RPMI7951 (cell line): ENCODE measurements around the gene GIT1. TPM values are rescaled to one million over a fixed set of nuclear protein-coding genes. Genes with fewer than 3 reads are reported as not detected.

Experiments used
- DNase-seq: peaks from one replicate; pipeline ENCODE4 v3.0.0-alpha.2; 2012; ENCODE audit warnings: low read depth
- total RNA-seq: library from RNA; depleted of rRNA; stranded (reverse); fragments of >200 nt; shearing (Covaris generic); gene quantifications from 2 replicates; pipeline ENCODE4 v1.2.3, GENCODE V29; 2014; rRNA removed

Gene GIT1
- 12.0 and 15.8 TPM in 2 replicates for total RNA-seq

DNA sequence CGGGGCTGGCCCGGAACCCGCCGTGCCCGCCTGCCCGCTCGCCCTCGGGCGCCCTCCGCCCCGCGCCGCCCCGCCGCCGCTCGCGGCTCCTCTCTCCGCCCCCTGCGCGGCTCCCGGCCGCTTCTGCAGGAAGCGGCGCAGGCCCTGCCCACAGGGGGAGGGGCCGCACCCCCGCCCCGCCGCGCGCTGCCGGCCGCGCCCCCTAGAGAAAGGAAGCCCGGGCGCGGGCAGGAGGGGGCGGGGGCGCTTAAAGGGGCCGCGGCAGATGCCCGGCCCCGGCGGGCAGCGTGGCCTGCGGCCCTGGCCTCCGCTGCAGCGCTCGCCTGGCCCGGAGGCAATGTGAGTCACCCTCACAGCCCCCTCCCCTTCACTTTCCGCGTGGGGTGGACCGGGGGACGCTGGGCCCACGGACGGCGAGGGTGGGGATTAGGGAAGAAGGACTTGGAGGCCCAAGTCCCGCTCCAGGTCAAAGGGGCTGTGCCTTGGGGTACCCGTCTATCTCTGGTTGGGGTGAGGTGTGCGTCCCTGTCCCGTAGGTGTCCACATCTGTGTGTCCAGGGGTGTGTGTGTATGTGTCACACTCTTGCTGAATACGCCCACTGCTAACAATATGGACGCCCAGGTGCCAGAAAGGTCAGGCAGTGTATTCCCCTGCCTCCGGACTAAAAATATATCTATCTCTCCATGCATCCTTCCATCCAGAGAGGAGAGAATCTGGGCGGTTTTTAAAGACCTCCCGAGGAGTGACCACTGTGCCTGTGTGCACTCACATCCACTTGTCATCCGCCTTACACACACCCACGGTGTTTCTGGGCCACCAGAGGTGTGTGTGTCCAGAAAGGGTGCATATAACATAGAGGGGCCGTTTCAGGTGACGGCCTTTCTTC is at the start of gene GIT1:
GIT1 (minus strand) TSS at position 125 of the 887 bp plus-strand sequence. CDS start 270 bp downstream, outside the sequence.
- DNase-seq: peak; percentile 81

- no peak for DNase-seq
Observed at GRCh38 chr17:29633886-29634285, 44.4 kb upstream of the GIT1 start.

DNA sequence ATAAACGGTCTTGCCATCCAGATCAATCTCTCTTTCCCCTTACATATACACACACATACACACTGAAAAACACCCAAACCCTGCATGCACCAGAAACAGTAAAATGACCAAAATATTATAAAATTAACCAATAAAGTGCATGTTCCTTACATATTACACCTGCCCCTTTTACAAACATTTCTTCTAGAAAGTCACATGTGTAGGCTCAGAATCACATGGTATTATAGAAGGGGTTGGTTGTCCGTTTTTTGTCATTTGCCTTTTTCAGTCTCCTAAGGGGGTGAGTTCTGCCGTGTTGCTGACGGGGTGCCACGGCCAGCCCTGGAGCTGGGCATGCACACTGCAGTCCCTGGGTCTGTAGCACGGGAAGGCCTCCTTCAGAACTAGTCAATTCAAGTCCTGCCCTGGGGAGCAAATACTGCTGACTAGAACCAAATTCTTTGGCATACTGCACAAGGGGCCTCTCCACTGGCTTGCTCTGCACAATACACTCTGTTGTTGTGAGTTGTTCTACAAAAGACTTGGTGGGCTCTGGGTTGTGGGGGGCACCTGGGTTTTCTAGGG is 41.3 kb upstream of the GIT1 start:
- DNase-seq: no peak

- no peak for DNase-seq
Observed at GRCh38 chr17:29629839-29630238, 40.4 kb upstream of the GIT1 start.

- no peak for DNase-seq
Observed at GRCh38 chr17:29628644-29629043, 39.2 kb upstream of the GIT1 start.

DNA sequence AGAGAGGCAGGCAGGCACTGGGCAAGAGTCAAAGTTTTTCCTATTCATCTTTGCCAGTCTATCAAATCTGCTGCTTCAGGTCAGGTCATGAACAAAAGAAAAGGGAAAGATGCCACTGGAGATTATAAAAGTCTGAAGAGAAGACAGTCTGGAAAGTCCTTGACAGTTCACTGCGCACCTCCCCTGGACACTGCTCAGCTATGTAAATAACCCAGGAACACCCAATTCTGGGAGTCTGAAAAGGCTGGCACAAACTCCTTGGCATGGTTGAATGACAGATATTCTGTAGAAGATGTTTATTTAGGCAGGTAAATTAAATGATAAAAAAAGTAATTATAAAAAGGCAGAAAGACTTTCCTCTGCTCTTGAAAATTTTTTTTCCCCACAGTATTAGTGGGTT is 38.5 kb upstream of the GIT1 start:
- no peak for DNase-seq

DNA sequence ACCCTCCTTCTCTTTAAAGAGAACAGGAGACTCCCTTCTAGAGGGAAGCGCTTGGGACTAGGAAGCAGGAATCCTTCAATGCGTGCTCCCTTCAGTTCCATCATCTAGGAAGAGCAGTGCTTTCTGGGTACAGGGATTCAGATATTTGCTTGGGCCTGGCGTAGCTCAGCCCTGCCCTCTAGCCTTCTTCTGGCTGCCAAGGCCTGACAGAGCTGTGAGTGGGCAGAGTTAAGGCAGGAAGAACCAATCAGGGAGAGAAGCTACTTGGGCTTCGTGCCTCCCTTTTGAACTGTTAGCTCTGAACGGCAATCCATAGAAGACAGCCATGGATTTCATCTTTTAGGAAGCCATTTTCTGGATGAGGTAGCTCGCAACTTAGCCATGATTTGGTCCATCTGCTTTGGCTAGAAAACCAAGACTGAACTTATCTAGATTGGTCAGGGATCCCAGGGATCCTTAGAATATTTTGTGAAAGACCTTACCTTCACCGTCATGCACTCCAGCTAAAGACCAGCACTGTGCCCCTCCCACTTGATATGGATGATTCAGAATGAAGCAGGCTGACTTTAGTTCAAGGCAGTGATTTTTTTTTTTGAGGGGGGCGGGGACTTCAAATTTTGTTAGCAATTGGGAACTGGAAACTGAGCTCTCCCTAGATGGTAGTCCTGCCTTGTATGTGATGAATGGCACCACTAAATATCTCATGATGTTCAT is 35.7 kb upstream of the GIT1 start:
- peak; percentile 73 for DNase-seq

DNA sequence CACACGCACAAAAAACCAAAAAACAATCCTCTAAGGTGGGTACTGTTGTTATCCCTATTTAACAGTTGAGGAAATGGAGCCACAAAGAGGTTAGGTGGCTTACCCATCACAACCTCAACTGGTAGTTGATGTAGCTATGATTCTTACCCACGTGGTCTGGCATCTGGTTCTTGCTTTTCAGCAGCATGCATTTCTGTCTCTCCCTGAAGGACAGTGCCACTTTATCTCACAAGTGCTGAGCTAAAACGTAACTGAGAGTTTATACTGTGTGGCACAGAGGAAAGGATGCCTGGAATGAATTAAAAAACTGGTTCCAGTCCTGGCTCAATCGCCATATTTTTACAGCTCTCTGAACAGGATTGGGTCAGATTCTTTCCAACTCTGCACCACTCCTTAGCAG is 35.1 kb upstream of the GIT1 start:
- no peak for DNase-seq

GRCh38 chr17:29623283-29623647 is 33.8 kb upstream of the GIT1 start:
- DNase-seq: no peak

GRCh38 chr17:29622337-29623282 is 33.2 kb upstream of the GIT1 start, which contains the start of gene CORO6:
TSS of gene CORO6 (minus strand) at chr17:29622912. CDS start at chr17:29621421, 1,491 bp downstream.
- DNase-seq: peak; percentile 54

DNA sequence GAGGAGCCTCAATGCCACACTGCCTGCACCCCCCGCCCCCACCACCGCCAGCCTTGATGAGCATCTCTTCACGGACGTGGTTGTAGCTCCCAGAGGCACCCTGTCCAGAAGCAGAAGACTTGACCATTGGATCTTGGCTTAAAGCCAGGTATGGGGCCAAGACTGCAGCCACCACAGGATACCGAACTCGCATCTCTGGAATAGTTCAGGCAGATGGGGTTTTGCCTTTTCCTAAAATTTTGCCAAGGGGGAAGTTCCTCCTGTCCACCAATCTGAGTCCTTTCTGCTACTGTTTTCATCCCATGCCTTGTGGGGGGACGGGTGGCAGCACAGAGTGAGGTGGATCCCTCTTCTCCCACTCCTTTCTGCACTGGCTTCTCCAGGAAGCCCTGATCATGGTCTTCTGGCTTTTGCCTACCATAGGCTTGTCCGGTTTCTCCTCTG is 32.3 kb upstream of the GIT1 start:
- DNase-seq: peak; percentile 91

DNA sequence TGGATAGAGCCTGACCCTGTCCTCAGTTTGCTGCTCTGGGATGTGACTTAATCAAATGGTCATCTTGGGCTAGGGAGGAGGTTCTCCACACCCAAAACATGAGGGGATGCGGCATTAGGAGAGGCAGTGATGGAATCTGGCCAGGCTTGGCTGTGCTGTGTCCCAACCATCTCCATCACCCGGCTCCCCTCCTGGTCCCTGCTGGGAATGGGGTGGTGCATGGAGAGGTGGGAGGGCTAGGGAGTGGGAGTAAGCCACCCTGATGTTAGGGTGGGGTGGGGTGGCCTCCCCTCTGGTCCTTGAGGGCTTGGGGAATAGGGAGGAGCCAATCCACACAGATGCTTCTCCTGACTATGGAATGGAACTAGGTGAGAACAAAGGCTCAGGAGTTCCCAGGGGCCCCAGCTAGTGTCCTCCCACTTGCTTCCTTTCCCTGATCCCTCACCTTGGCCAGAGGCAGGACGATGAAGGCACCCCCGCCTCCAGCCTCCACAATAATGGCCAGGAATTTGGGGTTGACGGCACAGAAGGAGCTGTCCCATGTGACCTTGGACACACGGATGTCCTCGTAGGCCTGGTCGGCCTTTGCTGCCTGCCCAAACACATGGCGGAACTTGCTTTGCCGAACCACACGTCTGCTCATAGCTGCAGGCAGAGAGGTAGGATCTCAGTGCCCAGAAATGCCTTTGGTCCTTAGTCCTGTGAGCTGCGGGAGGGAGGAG is 31.5 kb upstream of the GIT1 start:
- DNase-seq: no peak

DNA sequence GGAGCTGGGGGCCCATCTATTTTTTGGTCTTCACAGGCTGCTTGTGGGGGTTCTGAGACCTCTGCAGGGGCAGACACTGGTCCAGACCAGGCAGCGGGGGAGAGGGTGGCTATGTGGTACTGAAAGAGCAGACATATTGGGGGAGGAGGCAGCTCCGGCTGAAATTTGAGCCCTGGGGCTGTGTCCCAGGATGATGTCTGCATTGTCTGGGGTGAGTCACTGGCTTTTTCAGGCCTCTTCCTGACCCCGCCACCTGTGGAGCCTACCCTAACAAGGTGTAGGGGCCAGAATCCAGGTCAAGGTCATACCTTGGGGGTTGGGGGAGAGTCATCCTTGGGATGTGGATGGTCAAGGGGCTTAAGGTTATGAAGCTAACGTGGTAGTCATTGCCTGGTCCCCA is 30.8 kb upstream of the GIT1 start:
- DNase-seq: peak; percentile 81

GRCh38 chr17:29619251-29619650 is 29.8 kb upstream of the GIT1 start:
- DNase-seq: peak; percentile 63

GRCh38 chr17:29618272-29619065 is 29.0 kb upstream of the GIT1 start:
- DNase-seq: no peak

GRCh38 chr17:29617481-29618271 is 28.2 kb upstream of the GIT1 start:
- no peak for DNase-seq

DNA sequence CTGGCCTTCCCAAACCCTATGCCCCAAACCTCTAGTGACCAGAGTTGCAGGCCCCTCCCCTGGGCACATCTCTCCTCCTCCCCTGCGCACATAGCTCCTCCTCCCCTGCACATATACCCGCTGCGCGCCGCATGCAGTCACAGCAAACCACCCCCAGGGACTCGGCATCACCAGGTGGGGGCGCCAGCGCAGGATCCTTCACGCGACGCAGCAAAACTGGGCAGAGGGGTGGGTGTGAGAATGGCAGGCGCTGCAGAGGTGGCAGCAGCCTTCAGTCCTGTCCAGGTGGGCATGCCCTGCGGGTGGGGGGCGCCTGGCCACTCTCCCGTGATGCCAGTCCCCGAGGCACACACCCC is 27.7 kb upstream of the GIT1 start:
- DNase-seq: no peak

GRCh38 chr17:29616300-29617048 is 27.0 kb upstream of the GIT1 start:
- no peak for DNase-seq
